GM21515 (cell line): ENCODE results near the gene EFTUD2.
"Not testable (repeated sequence)": the region's sequence is repeated elsewhere in the genome, so short reads cannot be mapped to it uniquely, and the experiment has no call there.

Experiments
- ATAC-seq: cut with Tn5 transposase; IDR thresholded peaks from one replicate; pipeline ENCODE4 v1.9.1; 2021; ENCODE audit not compliant: unreplicated experiment

Gene EFTUD2

GRCh38 chr17:44899074-44899782 is at the start of gene EFTUD2:
Gene EFTUD2 (minus strand): TSS chr17:44899445. CDS start chr17:44894521, 4,924 bp downstream.
- peak; percentile 68 for ATAC-seq

- no peak for ATAC-seq
These were observed 49.1 kb upstream of the EFTUD2 start for GRCh38 chr17:44948315-44948795.

- ATAC-seq: peak; percentile 80
These were observed 48.4 kb upstream of the EFTUD2 start, which contains the start of gene KIF18B for GRCh38 chr17:44947461-44948314. Gene KIF18B (minus strand): TSS chr17:44947773. CDS start chr17:44936344, 11,429 bp downstream.

GRCh38 chr17:44945652-44946051 is 46.4 kb upstream of the EFTUD2 start:
- not testable (repeated sequence) for ATAC-seq

- ATAC-seq: no peak
These were observed 43.2 kb upstream of the EFTUD2 start for GRCh38 chr17:44942456-44942855.

- no peak for ATAC-seq
These were observed 42.6 kb upstream of the EFTUD2 start for GRCh38 chr17:44941712-44942331.

- no peak for ATAC-seq
These were observed 41.5 kb upstream of the EFTUD2 start for GRCh38 chr17:44940768-44941167.

- no peak for ATAC-seq
These were observed 41.1 kb upstream of the EFTUD2 start for GRCh38 chr17:44940317-44940716.

GRCh38 chr17:44935116-44935515 is 35.9 kb upstream of the EFTUD2 start:
- ATAC-seq: no peak

- no peak for ATAC-seq
These were observed 35.5 kb upstream of the EFTUD2 start for GRCh38 chr17:44934745-44935105.

GRCh38 chr17:44933824-44934744 is 34.8 kb upstream of the EFTUD2 start:
- no peak for ATAC-seq

GRCh38 chr17:44932787-44933097 is 33.5 kb upstream of the EFTUD2 start:
- no peak for ATAC-seq

GRCh38 chr17:44932096-44932786 is 33.0 kb upstream of the EFTUD2 start:
- ATAC-seq: no peak

- no peak for ATAC-seq
These were observed 32.1 kb upstream of the EFTUD2 start for GRCh38 chr17:44931376-44931775.

- ATAC-seq: no peak
These were observed 31.4 kb upstream of the EFTUD2 start for GRCh38 chr17:44930667-44931066.

GRCh38 chr17:44928950-44929720 is 29.9 kb upstream of the EFTUD2 start:
- no peak for ATAC-seq

- no peak for ATAC-seq
These were observed 28.9 kb upstream of the EFTUD2 start for GRCh38 chr17:44928136-44928535.

- ATAC-seq: no peak
These were observed 28.5 kb upstream of the EFTUD2 start for GRCh38 chr17:44927696-44928095.

- no peak for ATAC-seq
These were observed 27.7 kb upstream of the EFTUD2 start for GRCh38 chr17:44926821-44927525.
